ENCODE measurements around the gene LEPR.
A peak's percentile ranks its signal among the peaks of the same experiment; 100 is the strongest.
"Not testable (repeated sequence)": the region's sequence is repeated elsewhere in the genome, so short reads cannot be mapped to it uniquely, and the experiment has no call there.

The LEPR gene

DNA sequence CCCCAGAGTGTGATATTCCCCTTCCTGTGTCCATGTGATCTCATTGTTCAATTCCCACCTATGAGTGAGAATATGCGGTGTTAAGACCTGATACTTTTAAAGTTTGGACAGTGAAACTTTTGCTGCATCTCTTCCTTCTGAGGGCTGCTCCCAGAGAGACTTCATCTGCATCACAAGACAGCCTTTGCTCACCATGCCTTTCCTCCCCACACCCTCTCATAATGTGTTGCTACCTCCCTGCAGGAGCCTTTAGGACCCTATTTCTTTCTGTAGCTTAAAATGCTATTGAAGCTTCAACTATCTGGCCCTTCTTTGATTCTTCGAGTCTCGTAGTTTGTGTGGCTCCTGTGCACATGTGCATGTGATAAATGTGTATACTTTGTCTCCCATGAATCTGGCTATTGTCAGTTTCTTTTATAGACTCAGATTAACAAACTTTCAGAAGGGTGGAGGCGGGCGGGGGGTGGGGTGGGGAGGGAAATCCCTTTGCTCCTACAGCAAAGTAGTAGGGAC is 23.7 kb downstream of the LEPR start:
- H3K4me3 ChIP-seq (ENCODE audit: control insufficient read depth, low read depth, low read length): no peak overlapping the region
- no peak for DNase-seq (ENCODE audit: low read depth)
- TF ChIP-seq, protein P1, sequence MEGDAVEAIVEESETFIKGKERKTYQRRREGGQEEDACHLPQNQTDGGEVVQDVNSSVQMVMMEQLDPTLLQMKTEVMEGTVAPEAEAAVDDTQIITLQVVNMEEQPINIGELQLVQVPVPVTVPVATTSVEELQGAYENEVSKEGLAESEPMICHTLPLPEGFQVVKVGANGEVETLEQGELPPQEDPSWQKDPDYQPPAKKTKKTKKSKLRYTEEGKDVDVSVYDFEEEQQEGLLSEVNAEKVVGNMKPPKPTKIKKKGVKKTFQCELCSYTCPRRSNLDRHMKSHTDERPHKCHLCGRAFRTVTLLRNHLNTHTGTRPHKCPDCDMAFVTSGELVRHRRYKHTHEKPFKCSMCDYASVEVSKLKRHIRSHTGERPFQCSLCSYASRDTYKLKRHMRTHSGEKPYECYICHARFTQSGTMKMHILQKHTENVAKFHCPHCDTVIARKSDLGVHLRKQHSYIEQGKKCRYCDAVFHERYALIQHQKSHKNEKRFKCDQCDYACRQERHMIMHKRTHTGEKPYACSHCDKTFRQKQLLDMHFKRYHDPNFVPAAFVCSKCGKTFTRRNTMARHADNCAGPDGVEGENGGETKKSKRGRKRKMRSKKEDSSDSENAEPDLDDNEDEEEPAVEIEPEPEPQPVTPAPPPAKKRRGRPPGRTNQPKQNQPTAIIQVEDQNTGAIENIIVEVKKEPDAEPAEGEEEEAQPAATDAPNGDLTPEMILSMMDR (conservative IDR thresholded peaks at IDR 0.05; ENCODE audit: control insufficient read depth, insufficient read depth, low read depth, low read length): no peak

DNA sequence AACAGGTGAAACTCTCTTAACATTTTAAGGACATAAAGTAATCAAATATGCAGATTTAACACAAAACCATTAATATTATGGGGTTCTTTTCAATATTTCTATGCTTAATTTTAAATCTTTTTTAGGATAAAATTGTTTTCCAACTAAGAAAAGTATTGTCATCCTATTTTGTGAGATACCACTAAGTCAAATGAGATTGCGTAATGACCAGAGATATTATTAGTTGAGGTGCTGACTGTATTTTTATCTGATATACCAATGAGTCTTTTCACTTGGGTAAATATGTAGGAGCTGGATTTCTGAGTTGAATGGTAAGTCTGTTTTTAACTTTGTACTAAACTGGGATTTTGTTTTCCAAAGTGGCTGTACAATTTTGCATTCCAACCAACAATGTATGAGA is 25.4 kb downstream of the LEPR start:
- no peak overlapping the region for H3K4me3 ChIP-seq (ENCODE audit: control insufficient read depth, low read depth, low read length)
- TF ChIP-seq, protein P1 (conservative IDR thresholded peaks at IDR 0.05; ENCODE audit: control insufficient read depth, insufficient read depth, low read depth, low read length): no peak
- no peak for DNase-seq (ENCODE audit: low read depth)

DNA sequence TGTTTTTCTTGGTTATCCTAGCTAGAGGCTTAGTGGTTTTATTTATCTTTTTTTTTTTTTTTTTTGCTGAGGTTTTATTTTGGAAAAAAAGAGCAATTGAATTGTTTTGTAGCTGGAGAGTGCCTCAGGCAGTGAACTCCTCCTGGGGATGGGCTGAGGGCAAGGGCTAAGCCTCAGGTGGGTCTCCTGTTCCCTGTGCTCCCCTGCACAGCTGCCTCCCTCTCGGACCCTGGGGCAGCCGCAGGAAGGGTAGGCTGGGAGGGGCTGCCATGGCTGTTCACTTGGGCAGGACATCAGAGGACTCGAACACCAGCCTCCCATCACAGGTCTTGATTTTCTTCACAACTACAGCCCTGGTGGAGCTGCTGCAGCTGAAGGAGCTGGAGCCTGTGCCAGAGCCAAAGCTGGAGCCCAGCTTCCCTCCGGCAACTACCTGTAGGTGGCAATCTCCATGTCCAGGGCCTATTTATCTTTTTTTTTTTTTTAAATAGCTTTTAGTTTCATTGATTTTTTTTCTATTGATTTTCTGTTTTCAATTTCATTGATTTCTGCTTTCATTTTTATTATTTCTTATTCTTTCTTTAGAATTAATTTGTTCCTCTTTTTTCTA is 28.9 kb downstream of the LEPR start:
- no peak for DNase-seq (ENCODE audit: low read depth)
- H3K4me3 ChIP-seq (ENCODE audit: control insufficient read depth, low read depth, low read length): no peak overlapping the region
- TF ChIP-seq, protein P1 (conservative IDR thresholded peaks at IDR 0.05; ENCODE audit: control insufficient read depth, insufficient read depth, low read depth, low read length): no peak

DNA sequence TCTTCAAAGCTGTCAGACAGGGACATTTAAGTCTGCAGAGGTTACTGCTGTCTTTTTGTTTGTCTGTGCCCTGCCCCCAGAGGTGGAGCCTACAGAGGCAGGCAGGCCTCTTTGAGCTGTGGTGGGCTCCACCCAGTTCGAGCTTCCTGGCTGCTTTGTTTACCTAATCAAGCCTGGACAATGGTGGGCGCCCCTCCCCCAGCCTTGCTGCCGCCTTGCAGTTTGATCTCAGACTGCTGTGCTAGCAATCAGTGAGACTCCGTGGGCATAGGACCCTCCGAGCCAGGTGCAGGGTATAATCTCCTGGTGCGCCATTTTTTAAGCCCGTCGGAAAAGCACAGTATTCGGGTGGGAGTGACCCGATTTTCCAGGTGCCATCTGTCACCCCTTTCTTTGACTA is 35.2 kb downstream of the LEPR start:
- not testable (repeated sequence) for H3K4me3 ChIP-seq (ENCODE audit: control insufficient read depth, low read depth, low read length); DNase-seq (ENCODE audit: low read depth)

DNA sequence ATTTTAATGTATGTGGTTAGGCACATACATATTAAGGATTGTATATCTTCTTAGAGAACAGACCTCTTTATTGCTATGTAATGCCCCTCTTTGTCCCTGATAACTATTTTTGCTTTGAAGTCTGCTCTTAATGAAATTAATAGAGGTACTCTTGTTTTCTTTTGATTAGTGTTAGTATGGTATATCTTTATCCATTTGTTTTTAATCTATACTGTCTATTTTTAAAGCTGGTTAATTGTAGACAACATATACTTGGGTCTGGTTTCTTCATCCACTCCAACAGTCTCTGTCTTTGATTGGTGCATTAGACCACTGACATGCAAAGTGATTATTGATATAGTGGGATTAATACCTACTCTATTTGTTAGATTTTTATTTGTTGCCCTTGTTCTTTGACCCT is 36.0 kb downstream of the LEPR start:
- TF ChIP-seq, protein P1 (conservative IDR thresholded peaks at IDR 0.05; ENCODE audit: control insufficient read depth, insufficient read depth, low read depth, low read length): no peak
- DNase-seq (ENCODE audit: low read depth): no peak

DNA sequence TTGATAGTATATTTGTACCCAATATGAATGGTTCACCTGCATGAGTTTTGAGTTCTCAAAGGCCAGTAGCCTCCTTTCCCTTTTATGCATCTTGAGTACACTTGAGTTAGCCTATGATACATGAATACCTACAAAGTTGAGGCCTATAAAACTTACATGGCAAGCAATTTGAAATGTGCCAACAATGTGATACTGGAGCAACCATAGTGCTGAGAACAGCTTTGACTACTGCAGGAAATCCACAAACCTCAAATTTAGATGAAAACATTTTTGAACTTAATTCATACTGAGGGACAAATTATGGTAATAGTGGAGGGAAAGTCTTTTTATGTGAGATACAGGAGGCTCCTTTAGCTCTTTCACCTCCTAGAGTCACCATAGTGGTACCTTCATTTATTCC is 37.4 kb downstream of the LEPR start:
- TF ChIP-seq, protein P1 (conservative IDR thresholded peaks at IDR 0.05; ENCODE audit: control insufficient read depth, insufficient read depth, low read depth, low read length): no peak
- no peak overlapping the region for H3K4me3 ChIP-seq (ENCODE audit: control insufficient read depth, low read depth, low read length)
- DNase-seq (ENCODE audit: low read depth): no peak

More for the DNA sequence above, 36.0 kb downstream of the LEPR start:
- no peak overlapping the region for H3K4me3 ChIP-seq (ENCODE audit: control insufficient read depth, low read depth, low read length)

DNA sequence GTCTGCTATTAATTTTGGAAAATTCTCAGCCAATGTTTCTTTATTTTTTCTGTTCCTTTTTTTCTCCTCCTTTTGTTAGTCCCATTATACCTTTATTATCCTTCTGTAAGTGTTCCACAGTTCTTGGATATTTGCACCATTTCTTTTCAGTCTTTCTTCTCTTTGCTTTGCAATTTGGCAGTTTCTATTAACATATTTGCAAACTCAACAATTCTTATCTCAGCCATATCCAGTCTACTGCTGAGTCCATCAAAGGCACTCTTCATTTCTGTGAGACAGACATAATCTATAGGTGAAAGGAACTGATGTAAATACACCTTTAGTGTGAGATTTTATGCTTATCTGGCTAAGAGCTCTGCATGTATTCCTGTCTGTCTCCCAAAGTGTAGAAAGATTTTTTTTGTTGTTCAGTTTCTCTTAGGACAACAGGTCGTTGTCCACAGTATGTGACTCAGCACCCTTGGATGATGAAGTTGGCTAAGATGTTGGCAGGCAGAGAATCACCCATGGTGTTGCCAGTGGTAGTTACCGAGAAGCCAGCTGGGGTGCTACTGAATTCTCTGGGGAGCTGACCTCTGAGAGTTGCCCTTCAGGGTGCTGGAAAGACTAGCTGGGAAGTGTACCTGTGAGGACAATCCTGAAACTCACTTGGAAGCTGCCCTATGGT is 38.4 kb downstream of the LEPR start:
- TF ChIP-seq, protein P1 (conservative IDR thresholded peaks at IDR 0.05; ENCODE audit: control insufficient read depth, insufficient read depth, low read depth, low read length): no peak
- peak; percentile 54 for DNase-seq (ENCODE audit: low read depth)
- H3K4me3 ChIP-seq (ENCODE audit: control insufficient read depth, low read depth, low read length): no peak overlapping the region

All from fibroblast of mammary gland (primary cell).